Kidney (tissue), 14 donors: ENCODE measurements around the gene TOR3A. TPM values are rescaled to one million over a fixed set of nuclear protein-coding genes. Genes with fewer than 3 reads are reported as not detected.

Experiments used
- DNase-seq, 5 donors: peaks; one replicate each; pipeline ENCODE4 v3.0.0-alpha.2; 2013 to 2020
- FAIRE-seq: peaks from 2 replicates; lab custom pipeline; 2012; peaks lifted over from hg19 to GRCh38; lab: Jason Lieb, UNC
- H3K27ac ChIP-seq, 2 donors: one replicate each; pipeline ENCODE4 v1.7.0; 2013; ENCODE audit warnings: low read depth in 2 of 2, low read length in 2 of 2, inconsistent platforms in 1 of 2
- H3K27me3 ChIP-seq: one replicate; pipeline ENCODE4 v1.7.1; 2013; ENCODE audit warnings: low read length, inconsistent platforms; ENCODE audit not compliant: control insufficient read depth, insufficient read depth
- H3K36me3 ChIP-seq, 3 donors: one replicate each; pipeline versions ENCODE4 v1.7.0 to v1.7.1; 2013; ENCODE audit warnings: low read length in 3 of 3, control low read depth in 1 of 3, inconsistent platforms in 1 of 3; ENCODE audit not compliant: insufficient read depth in 3 of 3, control insufficient read depth in 2 of 3
- H3K4me1 ChIP-seq, 3 donors: one replicate each; pipeline versions ENCODE4 v1.7.0 to v1.7.1; 2013; ENCODE audit warnings: low read length in 3 of 3, inconsistent platforms in 1 of 3, low read depth in 1 of 3; ENCODE audit not compliant: control insufficient read depth in 2 of 3, insufficient read depth in 2 of 3
- H3K4me3 ChIP-seq, 3 donors: one replicate each; pipeline versions ENCODE4 v1.7.0 to v1.8.1; 2013; ENCODE audit warnings: low read length in 3 of 3, control low read depth in 1 of 3, inconsistent platforms in 1 of 3
- H3K9ac ChIP-seq, 3 donors: one replicate each; pipeline versions ENCODE4 v1.7.0 to v1.7.1; 2013; ENCODE audit warnings: low read length in 3 of 3, control low read depth in 1 of 3, inconsistent platforms in 1 of 3
- H3K9me3 ChIP-seq, 3 donors: one replicate each; pipeline versions ENCODE4 v1.7.0 to v1.7.1; 2013; ENCODE audit warnings: low read length in 3 of 3, control low read depth in 1 of 3, inconsistent platforms in 1 of 3; ENCODE audit not compliant: control insufficient read depth in 2 of 3, insufficient read depth in 1 of 3
- intact Hi-C: fragments of 100-400 bp; cut with DNase I; formaldehyde crosslinking; loops from one replicate; pipeline ENCODE4 v1.11.1; 2022
- polyA plus RNA-seq: library from polyadenylated mRNA; stranded (reverse); fragments of 350-450 nt; fragmentation: Illumina TruSeq; extraction: RNeasy Lipid Tissue Mini Kit (QIAGEN cat#74804); gene quantifications from one replicate; pipeline ENCODE4 v1.2.3, GENCODE V29; 2014; ENCODE audit warnings: low read depth, low replicate concordance; ENCODE audit not compliant: insufficient read depth
- total RNA-seq: library from RNA; stranded (reverse); fragmentation: NEBNext Ultra II Directional; extraction: Animal tissue kit (Norgen Biotek cat#: 25700); gene quantifications from one replicate; pipeline ENCODE4 v1.2.1, GENCODE V29; 2021
- TF ChIP-seq, protein P1 (sequence below): IDR thresholded peaks from 3 replicates; pipeline ENCODE4 v1.5.1; 2012; ENCODE audit warnings: mild to moderate bottlenecking, moderate library complexity, borderline replicate concordance; ENCODE audit not compliant: insufficient read depth; ENCODE audit errors: extremely low read depth
- donor health status: control.
- donor health status: control.
- donor health status: control.
- donor health status: control.
- donor health status: control.
- donor health status: DM: yes; HTN: yes; CAD: no.
- donor health status: Normal renal cell carcinoma (clear cell type).

TOR3A gene
- total and polyA plus RNA-seq, 2 donors from 2014 or later = 23.1 to 33.1 TPM

DNA sequence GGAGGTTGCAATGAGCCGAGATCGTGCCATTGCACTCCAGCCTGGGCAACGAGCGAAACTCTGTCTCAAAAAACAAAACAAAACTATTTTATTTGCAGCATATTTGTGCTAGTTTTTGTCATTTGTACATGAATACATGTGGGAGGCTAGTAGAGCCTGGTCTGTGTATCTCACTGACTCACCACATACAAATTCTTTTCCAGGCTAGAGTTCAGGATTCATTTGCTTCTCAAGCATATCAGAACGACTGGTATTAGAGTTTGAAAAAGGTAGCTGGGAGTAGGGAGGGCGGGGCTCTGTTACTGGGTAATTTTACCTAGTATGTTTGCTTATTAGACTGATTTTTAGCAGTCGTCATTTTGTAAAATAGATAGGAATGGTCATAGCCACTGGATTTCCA lies 4.5 kb upstream of the TOR3A start:
- H3K4me1 ChIP-seq = peaks cover 0 to 9% (median 0%) of the 10 kb centered on the region in 3 donors
- no peak overlapping the region for H3K4me3 ChIP-seq
- no peaks in the 10 kb centered on the region for H3K27me3 ChIP-seq
- H3K27ac ChIP-seq = no peak overlapping the region
- no peak for FAIRE-seq
- intact Hi-C loops = no loop called here
- H3K36me3 ChIP-seq = peaks cover 0 to 2% (median 1%) of the 10 kb centered on the region in 3 donors
- DNase-seq = no peak
- H3K9me3 ChIP-seq = no peaks in the 10 kb centered on the region
- no peak overlapping the region for H3K9ac ChIP-seq
- TF ChIP-seq, protein P1, sequence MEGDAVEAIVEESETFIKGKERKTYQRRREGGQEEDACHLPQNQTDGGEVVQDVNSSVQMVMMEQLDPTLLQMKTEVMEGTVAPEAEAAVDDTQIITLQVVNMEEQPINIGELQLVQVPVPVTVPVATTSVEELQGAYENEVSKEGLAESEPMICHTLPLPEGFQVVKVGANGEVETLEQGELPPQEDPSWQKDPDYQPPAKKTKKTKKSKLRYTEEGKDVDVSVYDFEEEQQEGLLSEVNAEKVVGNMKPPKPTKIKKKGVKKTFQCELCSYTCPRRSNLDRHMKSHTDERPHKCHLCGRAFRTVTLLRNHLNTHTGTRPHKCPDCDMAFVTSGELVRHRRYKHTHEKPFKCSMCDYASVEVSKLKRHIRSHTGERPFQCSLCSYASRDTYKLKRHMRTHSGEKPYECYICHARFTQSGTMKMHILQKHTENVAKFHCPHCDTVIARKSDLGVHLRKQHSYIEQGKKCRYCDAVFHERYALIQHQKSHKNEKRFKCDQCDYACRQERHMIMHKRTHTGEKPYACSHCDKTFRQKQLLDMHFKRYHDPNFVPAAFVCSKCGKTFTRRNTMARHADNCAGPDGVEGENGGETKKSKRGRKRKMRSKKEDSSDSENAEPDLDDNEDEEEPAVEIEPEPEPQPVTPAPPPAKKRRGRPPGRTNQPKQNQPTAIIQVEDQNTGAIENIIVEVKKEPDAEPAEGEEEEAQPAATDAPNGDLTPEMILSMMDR = no peak

DNA sequence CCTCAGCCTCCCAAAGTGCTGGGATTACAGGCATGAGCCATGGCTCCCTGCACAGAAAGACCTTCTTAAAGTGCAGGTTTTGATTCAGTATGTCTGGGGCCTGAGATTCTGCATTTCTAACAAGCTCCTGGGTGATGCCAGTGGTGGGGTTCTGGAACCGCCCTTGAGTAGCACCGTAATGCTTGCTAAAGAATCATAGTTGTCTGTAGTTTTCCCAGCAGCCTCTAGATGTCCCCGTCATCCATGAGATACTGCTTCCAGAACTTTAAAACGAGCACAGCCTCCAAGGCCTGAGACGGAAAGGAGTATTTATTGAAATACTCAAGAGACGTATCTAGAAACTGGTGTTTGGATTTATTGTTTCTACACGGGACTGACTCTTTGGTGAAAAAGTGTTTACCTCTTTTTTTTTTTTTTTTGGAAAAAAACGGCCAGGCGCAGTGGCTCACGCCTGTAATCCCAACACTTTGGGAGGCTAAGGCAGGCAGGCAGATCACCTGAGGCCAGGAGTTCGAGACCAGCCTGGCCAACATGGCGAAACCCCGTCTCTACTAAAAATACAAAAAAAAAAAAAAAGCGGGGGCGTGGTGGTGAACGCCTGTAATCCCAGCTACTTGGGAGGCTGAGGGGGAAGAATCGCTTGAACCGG lies 2.6 kb upstream of the TOR3A start:
- peaks cover 0 to 15% (median 6%) of the 10 kb centered on the region in 3 donors for H3K4me1 ChIP-seq
- FAIRE-seq (peak; percentile 46), DNase-seq (peak in 3 of 5 donors; percentile 61 to 90 (median 79))
- H3K4me3 ChIP-seq = no peak overlapping the region
- no peak overlapping the region for H3K27ac ChIP-seq
- TF ChIP-seq, protein P1 = peak; percentile 77
- intact Hi-C loops = no loop called here
- no peaks in the 10 kb centered on the region for H3K36me3 ChIP-seq
- no peak overlapping the region for H3K9ac ChIP-seq
- H3K27me3 ChIP-seq = no peaks in the 10 kb centered on the region
- H3K9me3 ChIP-seq = no peaks in the 10 kb centered on the region

DNA sequence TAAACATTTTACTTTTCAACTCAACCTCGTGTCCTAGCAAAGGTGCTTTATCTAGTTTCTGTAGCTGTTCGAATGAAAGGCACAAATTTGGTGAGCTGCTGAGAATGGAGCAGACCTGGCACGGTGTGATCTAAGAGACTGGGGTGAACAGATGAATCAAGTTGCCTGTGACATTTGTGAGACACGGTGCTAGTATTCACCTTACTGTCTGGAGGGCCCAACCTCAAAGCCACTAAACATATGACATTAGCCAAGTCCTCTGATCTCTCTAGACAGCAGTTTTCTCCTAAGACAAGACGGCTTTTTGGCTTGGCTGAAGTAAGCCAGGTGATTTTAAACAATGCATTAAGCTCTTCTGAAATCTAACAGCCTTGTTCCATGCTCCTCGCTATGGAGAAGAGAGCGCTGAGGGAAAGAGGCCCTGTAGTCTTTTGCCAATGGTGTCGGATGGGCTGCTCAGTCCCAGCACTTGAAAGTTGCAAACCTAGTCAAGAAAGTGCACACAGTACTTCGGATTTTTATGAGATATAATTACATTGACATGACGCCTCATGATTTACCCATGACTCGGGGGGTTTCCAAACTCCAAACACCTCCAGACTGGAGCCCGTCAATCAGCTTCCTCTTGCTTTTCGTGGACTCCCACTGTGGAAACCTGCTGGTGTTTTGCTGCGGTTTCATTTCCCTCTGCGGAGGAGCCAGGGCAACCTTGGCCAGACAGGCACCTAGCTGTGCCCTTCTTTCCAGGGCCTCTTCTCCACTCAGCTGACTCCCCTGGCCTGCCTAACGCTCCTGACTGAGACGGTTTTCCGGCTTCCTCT lies 794 bp upstream of the TOR3A start:
- peak overlapping the region; percentile 86 to 94 for H3K27ac ChIP-seq

More for the DNA sequence above, 794 bp upstream of the TOR3A start:
- DNase-seq = peak in 1 of 5 donors; percentile 10
- Histone ChIP-seq H3K27me3 (no peaks in the 10 kb centered on the region), H3K9ac (peak overlapping the region; percentile 54 to 88 (median 67)), H3K4me3 (peak overlapping the region; percentile 68 to 94 (median 82)), H3K36me3 (peaks cover 0 to 2% (median 0%) of the 10 kb centered on the region in 3 donors), H3K9me3 (no peaks in the 10 kb centered on the region), H3K4me1 (peaks cover 0 to 15% (median 6%) of the 10 kb centered on the region in 3 donors)
- FAIRE-seq = no peak
- intact Hi-C loops = no loop called here
- TF ChIP-seq, protein P1 = no peak
